Liver (tissue), 9 donors: ENCODE results near the gene ACOXL. TPM values are rescaled to one million over a fixed set of nuclear protein-coding genes. Genes with fewer than 3 reads are reported as not detected.

Experiments used
- DNase-seq: peaks from one replicate; pipeline ENCODE4 v3.0.0-alpha.2; 2017; ENCODE audit warnings: low spot score
- H3K27ac ChIP-seq, 2 donors: one replicate each; pipeline ENCODE4 v1.7.0; 2013; ENCODE audit warnings: inconsistent platforms in 2 of 2, low read length in 2 of 2, control low read depth in 1 of 2, low read depth in 1 of 2, mild to moderate bottlenecking in 1 of 2
- H3K27me3 ChIP-seq, 4 donors: one replicate each; pipeline versions ENCODE4 v1.6.1 to v1.7.0; 2013; ENCODE audit warnings: low read length in 3 of 4, inconsistent platforms in 1 of 4, mild to moderate bottlenecking in 1 of 4, moderate library complexity in 1 of 4; ENCODE audit not compliant: control insufficient read depth in 4 of 4, insufficient read depth in 4 of 4
- H3K36me3 ChIP-seq, 4 donors: one replicate each; pipeline versions ENCODE4 v1.6.1 to v1.7.0; 2013; ENCODE audit warnings: low read length in 3 of 4, mild to moderate bottlenecking in 3 of 4, low read depth in 1 of 4, moderate library complexity in 1 of 4; ENCODE audit not compliant: control insufficient read depth in 4 of 4, insufficient read depth in 3 of 4
- H3K4me1 ChIP-seq, 4 donors: one replicate each; pipeline versions ENCODE4 v1.6.1 to v1.7.0; 2013; ENCODE audit warnings: low read length in 3 of 4, mild to moderate bottlenecking in 3 of 4, moderate library complexity in 1 of 4; ENCODE audit not compliant: control insufficient read depth in 4 of 4, insufficient read depth in 4 of 4
- H3K4me3 ChIP-seq, 3 donors: one replicate each; pipeline versions ENCODE4 v1.6.1 to v1.7.0; 2013; ENCODE audit warnings: low read length in 3 of 3, control low read depth in 1 of 3, low read depth in 1 of 3, mild to moderate bottlenecking in 1 of 3
- H3K9ac ChIP-seq, 2 donors: one replicate each; pipeline ENCODE4 v1.7.0; 2013; ENCODE audit warnings: low read length in 2 of 2, mild to moderate bottlenecking in 2 of 2, moderate library complexity in 2 of 2, control low read depth in 1 of 2, low read depth in 1 of 2
- H3K9me3 ChIP-seq, 4 donors: one replicate each; pipeline versions ENCODE4 v1.6.1 to v1.7.0; 2013; ENCODE audit warnings: low read length in 3 of 4; ENCODE audit not compliant: control insufficient read depth in 4 of 4
- CTCF ChIP-seq: fragments of 150-350 bp; IDR thresholded peaks from 2 replicates; pipeline ENCODE4 v1.5.1; 2017; ENCODE audit warnings: improper control_type of control experiment, low read depth, low read length; ENCODE audit not compliant: missing input control
- EGR1 ChIP-seq, 2 donors: IDR thresholded peaks; 2 replicates each; pipeline ENCODE4 v1.6.1; 2016 to 2018; ENCODE audit warnings: antibody characterized with exemption in 2 of 2, low read depth in 2 of 2
- FOXA1 ChIP-seq: IDR thresholded peaks from 2 replicates; pipeline ENCODE4 v1.6.1; 2016; ENCODE audit warnings: antibody characterized with exemption
- FOXA2 ChIP-seq: IDR thresholded peaks from 2 replicates; pipeline ENCODE4 v1.6.1; 2016; ENCODE audit warnings: antibody characterized with exemption
- GABPA ChIP-seq, 2 donors: IDR thresholded peaks in 1 of 2; conservative IDR thresholded peaks in 1 of 2; 2 replicates each; pipeline ENCODE4 v1.6.1; 2016; ENCODE audit warnings: antibody characterized with exemption in 2 of 2, mild to moderate bottlenecking in 1 of 2, moderate library complexity in 1 of 2
- HNF4A ChIP-seq, 2 donors: conservative IDR thresholded peaks; 2 replicates each; pipeline ENCODE4 v1.6.1; 2016; ENCODE audit warnings: antibody characterized with exemption in 2 of 2, mild to moderate bottlenecking in 2 of 2
- HNF4G ChIP-seq: IDR thresholded peaks from 2 replicates; pipeline ENCODE4 v1.6.1; 2016; ENCODE audit warnings: antibody characterized with exemption
- JUND ChIP-seq, 2 donors: IDR thresholded peaks; 2 replicates each; pipeline ENCODE4 v1.6.1; 2016; ENCODE audit warnings: antibody characterized with exemption in 2 of 2
- MAX ChIP-seq: IDR thresholded peaks from 2 replicates; pipeline ENCODE4 v1.6.1; 2016; ENCODE audit warnings: antibody characterized with exemption
- NR2F2 ChIP-seq: IDR thresholded peaks from 2 replicates; pipeline ENCODE4 v1.6.1; 2016; ENCODE audit warnings: antibody characterized with exemption
- RAD21 ChIP-seq, 2 donors: IDR thresholded peaks; 2 replicates each; pipeline ENCODE4 v1.6.1; 2016; ENCODE audit warnings: antibody characterized with exemption in 2 of 2, mild to moderate bottlenecking in 2 of 2
- REST ChIP-seq: IDR thresholded peaks from 2 replicates; pipeline ENCODE4 v1.6.1; 2016; ENCODE audit warnings: antibody characterized with exemption, mild to moderate bottlenecking
- RXRA ChIP-seq, 2 donors: IDR thresholded peaks; 2 replicates each; pipeline ENCODE4 v1.6.1; 2017 to 2018; ENCODE audit warnings: antibody characterized with exemption in 2 of 2, mild to moderate bottlenecking in 1 of 2
- SP1 ChIP-seq: IDR thresholded peaks from 2 replicates; pipeline ENCODE4 v1.6.1; 2018; ENCODE audit warnings: antibody characterized with exemption, mild to moderate bottlenecking
- TAF1 ChIP-seq: conservative IDR thresholded peaks from 2 replicates; pipeline ENCODE4 v1.6.1; 2016; ENCODE audit warnings: antibody characterized with exemption, mild to moderate bottlenecking
- YY1 ChIP-seq: IDR thresholded peaks from 2 replicates; pipeline ENCODE4 v1.6.1; 2016; ENCODE audit warnings: antibody characterized with exemption, mild to moderate bottlenecking
- ZBTB33 ChIP-seq: IDR thresholded peaks from 2 replicates; pipeline ENCODE4 v1.6.1; 2016; ENCODE audit warnings: antibody characterized with exemption
- WGBS: extraction: QIAGEN DNeasy Blood & Tissue Kit; methylation state at CpG from one replicate; pipeline ENCODE4 v1.1.7; 2013; 5-methylcytosine and 5-hydroxymethylcytosine counted together
- polyA plus RNA-seq, 2 donors: library from polyadenylated mRNA; stranded (reverse) in 1 of 2; unstranded in 1 of 2; fragments of 200-250 nt in 1 of 2; fragments of >200 nt in 1 of 2; fragmentation: Nextera tagmentation in 1 of 2; extraction: Ambion mirVana in 1 of 2; gene quantifications; one replicate each; pipeline versions ENCODE4 v1.2.1 to v1.2.3, GENCODE V29; 2013 to 2015
- total RNA-seq, 2 donors: library from RNA; depleted of rRNA; stranded (reverse); fragments of >200 nt; gene quantifications; one replicate each; pipeline ENCODE4 v1.2.3, GENCODE V29; 2014
- TF ChIP-seq, protein P1 (sequence below): IDR thresholded peaks from 2 replicates; pipeline ENCODE4 v1.6.1; 2016; ENCODE audit warnings: antibody characterized with exemption
- donor health status: healthy.
- donor health status: healthy.
- donor health status: healthy.
- donor health status: healthy.
- donor health status: healthy.

Gene ACOXL
- total and polyA plus RNA-seq, 4 donors: 0.07 TPM; not detected in 3

DNA sequence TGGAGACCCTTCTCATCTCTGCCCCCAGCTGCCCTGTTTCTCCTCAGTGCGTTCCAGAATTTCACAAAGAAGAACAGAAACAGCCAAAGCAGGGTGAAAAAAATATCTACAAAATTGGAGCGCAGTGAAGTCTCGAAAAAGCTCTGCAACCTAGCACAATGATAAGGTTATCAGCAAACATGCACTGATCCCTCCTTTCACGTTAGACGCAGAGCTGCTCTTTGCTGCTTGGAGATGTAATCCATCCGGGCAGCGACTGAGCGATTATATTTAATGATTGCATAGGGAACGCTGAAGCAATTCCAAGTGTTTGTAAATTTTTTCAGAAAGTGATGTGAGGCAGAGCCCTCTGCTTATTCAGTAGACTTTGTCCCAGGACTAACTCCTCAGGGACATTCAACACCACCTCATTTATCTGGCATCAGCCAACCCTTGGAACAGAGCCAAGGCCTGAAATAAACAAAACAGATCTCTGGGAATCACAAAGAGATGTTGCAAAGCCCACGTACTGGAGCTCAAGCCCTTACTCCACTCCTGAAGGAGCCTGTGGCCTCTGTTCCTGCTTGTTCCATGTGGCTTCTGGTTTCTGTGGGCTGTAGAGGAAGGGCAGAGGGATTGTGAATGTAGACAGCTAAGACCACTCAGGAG lies 215.8 kb downstream of the ACOXL start:
- no peak overlapping the region for H3K27ac ChIP-seq
- 48% methylated on average over 10 of the region's 10 CpGs for WGBS

More for the DNA sequence above, 215.8 kb downstream of the ACOXL start:
- H3K9ac ChIP-seq: no peak overlapping the region
- no peaks in the 10 kb centered on the region for H3K36me3 ChIP-seq
- DNase-seq: no peak
- peaks cover 0 to 1% (median 0%) of the 10 kb centered on the region in 4 donors for H3K4me1 ChIP-seq
- no peak overlapping the region for H3K4me3 ChIP-seq
- peaks cover 0 to 1% (median 0%) of the 10 kb centered on the region in 4 donors for H3K9me3 ChIP-seq
- TF ChIP-seq GABPA (IDR thresholded peaks at IDR 0.05 in 1 of 2, conservative IDR thresholded peaks at IDR 0.05 in 1 of 2): no peak
- TF ChIP-seq, protein P1, sequence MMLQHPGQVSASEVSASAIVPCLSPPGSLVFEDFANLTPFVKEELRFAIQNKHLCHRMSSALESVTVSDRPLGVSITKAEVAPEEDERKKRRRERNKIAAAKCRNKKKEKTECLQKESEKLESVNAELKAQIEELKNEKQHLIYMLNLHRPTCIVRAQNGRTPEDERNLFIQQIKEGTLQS: no peak
- no peak for TF ChIP-seq EGR1 (IDR thresholded peaks at IDR 0.05; ENCODE audit: low read depth in 2 of 2)
- no peak for TF ChIP-seq NR2F2
- TF ChIP-seq RAD21 (IDR thresholded peaks at IDR 0.05): no peak
- no peak for TF ChIP-seq FOXA1
- no peak for TF ChIP-seq SP1
- no peak for TF ChIP-seq ZBTB33
- TF ChIP-seq CTCF: no peak
- TF ChIP-seq FOXA2: no peak
- no peak for TF ChIP-seq TAF1
- no peak for TF ChIP-seq RXRA (IDR thresholded peaks at IDR 0.05)
- no peak for TF ChIP-seq REST
- no peak for TF ChIP-seq YY1
- TF ChIP-seq HNF4G: no peak
- no peak for TF ChIP-seq MAX
- TF ChIP-seq JUND (IDR thresholded peaks at IDR 0.05): no peak
- no peak for TF ChIP-seq HNF4A (conservative IDR thresholded peaks at IDR 0.05)
- no peaks in the 10 kb centered on the region for H3K27me3 ChIP-seq
